Smooth muscle cell (in vitro differentiated cells): Measurements from ENCODE around the gene RPS6KC1. TPM values are rescaled to one million over a fixed set of nuclear protein-coding genes. Genes with fewer than 3 reads are reported as not detected.

ENCODE experiments used
- DNase-seq: peaks from one replicate; lab custom pipeline; 2025; ENCODE audit not compliant: unreplicated experiment; lab: John Stamatoyannopoulos, UW
- H2AFZ ChIP-seq: fragments of 200-600 bp; sonication (generic); 2 replicates; pipeline ENCODE4 v1.6.0; 2016; ENCODE audit warnings: antibody characterized with exemption, low read depth, mild to moderate bottlenecking
- H3F3A ChIP-seq: fragments of 200-600 bp; sonication (generic); 2 replicates; pipeline ENCODE4 v1.6.0; 2017; ENCODE audit warnings: antibody characterized with exemption, low read depth
- H3K27ac ChIP-seq: fragments of 200-600 bp; sonication (generic); 2 replicates; pipeline ENCODE4 v1.5.1; 2016; ENCODE audit warnings: low read depth, mild to moderate bottlenecking
- H3K27me3 ChIP-seq: fragments of 200-600 bp; sonication (generic); 2 replicates; pipeline ENCODE4 v1.6.1; 2016; ENCODE audit warnings: low read depth, mild to moderate bottlenecking
- H3K36me3 ChIP-seq: fragments of 200-600 bp; sonication (generic); 2 replicates; pipeline ENCODE4 v1.5.1; 2016; ENCODE audit warnings: low read depth
- H3K4me1 ChIP-seq: fragments of 200-600 bp; sonication (generic); 2 replicates; pipeline ENCODE4 v1.5.1; 2016; ENCODE audit warnings: low read depth
- H3K4me2 ChIP-seq: fragments of 200-600 bp; sonication (generic); 2 replicates; pipeline ENCODE4 v1.6.0; 2016; ENCODE audit warnings: mild to moderate bottlenecking
- H3K4me3 ChIP-seq: fragments of 200-600 bp; sonication (generic); 2 replicates; pipeline ENCODE4 v1.5.1; 2016; ENCODE audit warnings: mild to moderate bottlenecking
- H3K79me2 ChIP-seq: fragments of 200-600 bp; sonication (generic); 2 replicates; pipeline ENCODE4 v1.6.0; 2016; ENCODE audit warnings: low read depth, mild to moderate bottlenecking
- H3K9ac ChIP-seq: fragments of 200-600 bp; sonication (generic); 2 replicates; pipeline ENCODE4 v1.6.0; 2016; ENCODE audit warnings: low read depth
- H3K9me3 ChIP-seq: fragments of 200-600 bp; sonication (generic); replicated peaks from 2 replicates; pipeline ENCODE4 v1.5.1; 2016; ENCODE audit warnings: low read depth
- H4K20me1 ChIP-seq: fragments of 200-600 bp; sonication (generic); 2 replicates; pipeline ENCODE4 v1.6.0; 2016; ENCODE audit warnings: low read depth
- WGBS: methylation state at CpG from one replicate; pipeline ENCODE4 v1.1.7; 2016; ENCODE audit warnings: low lambda C conversion rate; 5-methylcytosine and 5-hydroxymethylcytosine counted together
- polyA plus RNA-seq: library from polyadenylated mRNA; unstranded; fragments of >200 nt; fragmentation: Nextera tagmentation; extraction: Ambion mirVana; gene quantifications from 2 replicates; pipeline ENCODE4 v1.2.1, GENCODE V29; 2016
- total RNA-seq: library from RNA; depleted of rRNA; stranded (reverse); fragments of >200 nt; gene quantifications from 2 replicates; pipeline ENCODE4 v1.2.3, GENCODE V29; 2014
- TF ChIP-seq, protein P1 (sequence below): fragments of 200-600 bp; sonication (generic); IDR thresholded peaks from 2 replicates; pipeline ENCODE4 v1.5.1; 2017; ENCODE audit warnings: borderline replicate concordance, mild to moderate bottlenecking, antibody characterized with exemption; ENCODE audit not compliant: insufficient read depth, poor library complexity, severe bottlenecking

Gene RPS6KC1
- total and polyA plus RNA-seq, 2 experiments from 2014 or later, result 17.6 to 30.8 TPM

DNA sequence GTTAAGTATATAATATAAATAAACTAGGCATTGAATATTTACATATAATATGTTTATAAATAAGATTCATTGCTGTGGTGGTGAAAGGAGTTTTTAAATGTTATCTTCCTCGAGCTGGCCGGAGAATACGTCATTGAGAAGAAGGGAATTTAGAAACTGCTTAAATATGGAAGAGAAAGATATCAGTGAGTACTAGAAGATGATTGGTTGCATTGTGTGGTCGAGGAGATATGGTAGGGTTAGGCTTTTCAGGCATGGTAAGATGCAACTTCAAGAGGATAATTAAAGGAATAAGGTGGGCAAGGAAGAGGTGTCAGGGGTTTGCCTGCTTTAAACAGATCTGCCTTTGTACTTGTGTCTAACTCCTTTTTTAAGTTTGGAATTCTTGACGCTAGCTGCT, 73.5 kb downstream of the RPS6KC1 start:
- peaks cover 69% of the 10 kb centered on the region for H4K20me1 ChIP-seq
- no peaks in the 10 kb centered on the region for H3K27me3 ChIP-seq
- H3K9me3 ChIP-seq, result no peaks in the 10 kb centered on the region
- H3K79me2 ChIP-seq, result peaks cover 39% of the 10 kb centered on the region
- TF ChIP-seq, protein P1, sequence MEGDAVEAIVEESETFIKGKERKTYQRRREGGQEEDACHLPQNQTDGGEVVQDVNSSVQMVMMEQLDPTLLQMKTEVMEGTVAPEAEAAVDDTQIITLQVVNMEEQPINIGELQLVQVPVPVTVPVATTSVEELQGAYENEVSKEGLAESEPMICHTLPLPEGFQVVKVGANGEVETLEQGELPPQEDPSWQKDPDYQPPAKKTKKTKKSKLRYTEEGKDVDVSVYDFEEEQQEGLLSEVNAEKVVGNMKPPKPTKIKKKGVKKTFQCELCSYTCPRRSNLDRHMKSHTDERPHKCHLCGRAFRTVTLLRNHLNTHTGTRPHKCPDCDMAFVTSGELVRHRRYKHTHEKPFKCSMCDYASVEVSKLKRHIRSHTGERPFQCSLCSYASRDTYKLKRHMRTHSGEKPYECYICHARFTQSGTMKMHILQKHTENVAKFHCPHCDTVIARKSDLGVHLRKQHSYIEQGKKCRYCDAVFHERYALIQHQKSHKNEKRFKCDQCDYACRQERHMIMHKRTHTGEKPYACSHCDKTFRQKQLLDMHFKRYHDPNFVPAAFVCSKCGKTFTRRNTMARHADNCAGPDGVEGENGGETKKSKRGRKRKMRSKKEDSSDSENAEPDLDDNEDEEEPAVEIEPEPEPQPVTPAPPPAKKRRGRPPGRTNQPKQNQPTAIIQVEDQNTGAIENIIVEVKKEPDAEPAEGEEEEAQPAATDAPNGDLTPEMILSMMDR, result no peak
- H3K27ac ChIP-seq, result peak overlapping the region; percentile 72
- no peaks in the 10 kb centered on the region for H3K36me3 ChIP-seq
- 92% methylated on average over 5 of the region's 5 CpGs for WGBS
- DNase-seq, result no peak
- peak overlapping the region; percentile 4 for H3K9ac ChIP-seq
- no peak overlapping the region for H3K4me3 ChIP-seq
- no peak overlapping the region for H3K4me2 ChIP-seq
- H3K4me1 ChIP-seq, result no peaks in the 10 kb centered on the region
- no peaks in the 10 kb centered on the region for H3F3A ChIP-seq
- H2AFZ ChIP-seq, result no peak overlapping the region

- Histone ChIP-seq H3K4me2 (no peak overlapping the region), H3K4me3 (no peak overlapping the region), H3K79me2 (peaks cover 39% of the 10 kb centered on the region), H3K9me3 (no peaks in the 10 kb centered on the region), H3K9ac (no peak overlapping the region), H2AFZ (no peak overlapping the region), H3K36me3 (no peaks in the 10 kb centered on the region), H3K27ac (no peak overlapping the region), H3F3A (no peaks in the 10 kb centered on the region), H3K27me3 (no peaks in the 10 kb centered on the region), H3K4me1 (no peaks in the 10 kb centered on the region), H4K20me1 (peaks cover 68% of the 10 kb centered on the region)
- 97% methylated on average over 2 of the region's 2 CpGs for WGBS
- TF ChIP-seq, protein P1, result no peak
- DNase-seq, result no peak
These were observed 74.6 kb downstream of the RPS6KC1 start for GRCh38 chr1:213125643-213126042.

GRCh38 chr1:213127074-213127473, 76.0 kb downstream of the RPS6KC1 start:
- TF ChIP-seq, protein P1, result no peak
- Histone ChIP-seq H3K79me2 (peaks cover 36% of the 10 kb centered on the region), H4K20me1 (peaks cover 54% of the 10 kb centered on the region), H3F3A (no peaks in the 10 kb centered on the region), H3K27ac (no peak overlapping the region), H3K9ac (no peak overlapping the region), H3K4me1 (no peaks in the 10 kb centered on the region), H3K4me2 (no peak overlapping the region), H3K9me3 (no peaks in the 10 kb centered on the region), H3K4me3 (no peak overlapping the region), H3K36me3 (no peaks in the 10 kb centered on the region), H2AFZ (no peak overlapping the region), H3K27me3 (no peaks in the 10 kb centered on the region)
- 82% methylated on average over 1 of the region's 1 CpG for WGBS
- DNase-seq, result no peak

DNA sequence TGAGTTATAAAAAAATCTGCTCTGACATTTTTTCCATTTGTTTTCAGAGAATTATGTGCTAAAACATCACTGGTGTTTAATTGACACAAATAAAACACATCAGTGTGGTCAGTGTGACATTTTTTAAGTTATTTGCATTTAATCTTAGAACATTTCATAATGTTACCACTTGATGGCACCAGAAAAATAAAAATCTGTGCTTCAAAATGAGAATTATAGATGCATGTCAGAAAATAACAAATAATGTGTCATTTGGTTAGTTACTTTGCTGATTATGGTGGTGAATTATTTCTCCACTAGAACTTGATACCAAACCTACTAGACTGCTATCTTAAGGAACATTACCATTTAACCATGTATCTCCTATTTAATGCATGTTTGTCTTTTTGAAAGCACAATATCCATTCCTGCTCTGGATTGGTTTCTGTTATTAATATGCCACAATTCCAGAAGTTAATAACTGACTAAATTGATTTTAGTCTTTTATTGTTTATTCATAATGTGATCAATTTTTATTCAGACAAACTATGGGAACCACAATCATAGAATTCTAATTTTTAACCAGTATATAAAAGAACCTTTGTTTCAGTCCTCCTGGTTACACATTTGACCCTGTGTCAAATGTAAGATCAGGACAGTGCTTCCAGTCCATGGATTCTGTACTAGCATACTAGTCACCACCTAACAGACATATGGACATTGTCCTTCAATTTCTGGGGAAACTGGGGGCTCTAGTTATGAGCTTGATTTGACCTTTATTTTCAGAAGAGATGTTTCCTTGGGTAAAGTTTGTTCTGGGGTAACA, 81.0 kb downstream of the RPS6KC1 start:
- Histone ChIP-seq H3K79me2 (peaks cover 31% of the 10 kb centered on the region), H3F3A (no peaks in the 10 kb centered on the region), H3K4me3 (no peak overlapping the region), H3K36me3 (no peaks in the 10 kb centered on the region), H3K9ac (no peak overlapping the region), H2AFZ (no peak overlapping the region), H3K9me3 (no peaks in the 10 kb centered on the region), H4K20me1 (peaks cover 29% of the 10 kb centered on the region), H3K4me2 (no peak overlapping the region), H3K27ac (no peak overlapping the region), H3K4me1 (no peaks in the 10 kb centered on the region), H3K27me3 (no peaks in the 10 kb centered on the region)
- TF ChIP-seq, protein P1, result no peak
- no peak for DNase-seq
